ENCODE data around the gene BTBD9.
"Not testable (repeated sequence)": the region's sequence is repeated elsewhere in the genome, so short reads cannot be mapped to it uniquely, and the experiment has no call there.

The BTBD9 gene

GRCh38 chr6:38370653-38371601 is 268.8 kb downstream of the BTBD9 start:
- FAIRE-seq = no peak

GRCh38 chr6:38367231-38367630 is 272.5 kb downstream of the BTBD9 start:
- FAIRE-seq = no peak

- no peak for FAIRE-seq
Observed at GRCh38 chr6:38366234-38366633, 273.5 kb downstream of the BTBD9 start.

GRCh38 chr6:38364775-38365174 is 275.0 kb downstream of the BTBD9 start:
- no peak for FAIRE-seq

- FAIRE-seq = no peak
Observed at GRCh38 chr6:38364127-38364526, 275.6 kb downstream of the BTBD9 start.

- FAIRE-seq = no peak
Observed at GRCh38 chr6:38355519-38355918, 284.2 kb downstream of the BTBD9 start.

- no peak for FAIRE-seq
Observed at GRCh38 chr6:38354905-38355304, 284.8 kb downstream of the BTBD9 start.

- no peak for FAIRE-seq
Observed at GRCh38 chr6:38354037-38354381, 285.7 kb downstream of the BTBD9 start.

- FAIRE-seq = no peak
Observed at GRCh38 chr6:38353310-38354036, 286.3 kb downstream of the BTBD9 start.

- FAIRE-seq = no peak
Observed at GRCh38 chr6:38352636-38353035, 287.1 kb downstream of the BTBD9 start.

- no peak for FAIRE-seq
Observed at GRCh38 chr6:38350942-38351341, 288.8 kb downstream of the BTBD9 start.

GRCh38 chr6:38350220-38350619 is 289.5 kb downstream of the BTBD9 start:
- no peak for FAIRE-seq

GRCh38 chr6:38349795-38350194 is 289.9 kb downstream of the BTBD9 start:
- FAIRE-seq = no peak

- FAIRE-seq = no peak
Observed at GRCh38 chr6:38349221-38349620, 290.5 kb downstream of the BTBD9 start.

- FAIRE-seq = no peak
Observed at GRCh38 chr6:38348371-38348770, 291.4 kb downstream of the BTBD9 start.

GRCh38 chr6:38347829-38348228 is 291.9 kb downstream of the BTBD9 start:
- not testable (repeated sequence) for FAIRE-seq

- FAIRE-seq = no peak
Observed at GRCh38 chr6:38346291-38347079, 293.2 kb downstream of the BTBD9 start.

GRCh38 chr6:38345586-38345985 is 294.1 kb downstream of the BTBD9 start:
- FAIRE-seq = no peak

- FAIRE-seq = no peak
Observed at GRCh38 chr6:38341496-38341895, 298.2 kb downstream of the BTBD9 start.

- FAIRE-seq = no peak
Observed at GRCh38 chr6:38339914-38340313, 299.8 kb downstream of the BTBD9 start.

- no peak for FAIRE-seq
Observed at GRCh38 chr6:38337819-38338465, 301.8 kb downstream of the BTBD9 start.

- no peak for FAIRE-seq
Observed at GRCh38 chr6:38336922-38337321, 302.8 kb downstream of the BTBD9 start.

GRCh38 chr6:38326837-38327236 is 312.9 kb downstream of the BTBD9 start:
- no peak for FAIRE-seq

Measured in colon (tissue), 2 donors.